IMR-90 (cell line): Measurements from ENCODE around the gene ZBTB46. TPM values are rescaled to one million over a fixed set of nuclear protein-coding genes. Genes with fewer than 3 reads are reported as not detected.

ENCODE experiments used
- ATAC-seq: fragments of 200-7000 bp; cut with Tn5 transposase; 2 replicates; pipeline ENCODE4 v1.9.1; 2020; ENCODE audit warnings: low read depth, mild to moderate bottlenecking, moderate library complexity
- BruUV-seq: library from RNA; stranded (reverse); fragments of 400-500 nt; replicated peaks from 2 replicates; lab custom pipeline; 2021; lab: Mats Ljungman, UMichigan
- CTCF ChIA-PET: fragments of 300-600 bp; formaldehyde crosslinking; extraction: SDS; loops from one replicate; lab custom pipeline; 2021; ENCODE audit warnings: antibody characterized with exemption; lab: Yijun Ruan, JAX
- POLR2A ChIA-PET: fragments of 300-600 bp; sonication (Branson Sonifier 250); formaldehyde crosslinking; loops from one replicate; lab custom pipeline; 2022; ENCODE audit warnings: antibody characterized with exemption; ENCODE audit not compliant: unreplicated experiment; lab: Charles Lee
- DNase-seq: peaks from one replicate; pipeline ENCODE4 v3.0.0; 2013
- H2AFZ ChIP-seq: replicated peaks from 2 replicates; pipeline ENCODE3; 2013; ENCODE audit warnings: low read length, mild to moderate bottlenecking; ENCODE audit not compliant: poor library complexity
- H2AK5ac ChIP-seq: 2 replicates; pipeline ENCODE4 v1.6.1; 2013; ENCODE audit warnings: low read depth, low read length, inconsistent platforms
- H2AK9ac ChIP-seq: replicated peaks from 2 replicates; pipeline ENCODE3; 2013; ENCODE audit warnings: mild to moderate bottlenecking, low read depth, low read length, moderate library complexity; ENCODE audit not compliant: poor library complexity
- H2BK120ac ChIP-seq: 2 replicates; pipeline ENCODE4 v1.6.1; 2013; ENCODE audit warnings: low read depth, low read length, inconsistent platforms
- H2BK15ac ChIP-seq: 3 replicates; pipeline ENCODE4 v1.6.1; 2013; ENCODE audit warnings: low read depth, low read length, inconsistent platforms
- H2BK20ac ChIP-seq: 2 replicates; pipeline ENCODE4 v1.6.1; 2013; ENCODE audit warnings: low read depth, mild to moderate bottlenecking, inconsistent platforms, low read length, moderate library complexity
- H2BK5ac ChIP-seq: 2 replicates; pipeline ENCODE4 v1.6.1; 2013; ENCODE audit warnings: mild to moderate bottlenecking, low read depth, low read length, inconsistent platforms; ENCODE audit not compliant: poor library complexity, severe bottlenecking
- H3K14ac ChIP-seq: replicated peaks from 2 replicates; pipeline ENCODE4 v1.6.1; 2013; ENCODE audit warnings: low read depth, low read length, inconsistent platforms
- H3K18ac ChIP-seq: 2 replicates; pipeline ENCODE4 v1.6.1; 2013; ENCODE audit warnings: low read depth, low read length, control low read depth
- H3K23ac ChIP-seq: 2 replicates; pipeline ENCODE4 v1.6.1; 2013; ENCODE audit warnings: low read depth, low read length, inconsistent platforms
- H3K27ac ChIP-seq: 2 replicates; pipeline ENCODE4 v1.5.1; 2013; ENCODE audit warnings: mild to moderate bottlenecking, control low read depth, low read length; ENCODE audit not compliant: insufficient read depth
- H3K27me3 ChIP-seq: 2 replicates; pipeline ENCODE4 v1.6.1; 2013; ENCODE audit warnings: low read length; ENCODE audit not compliant: control insufficient read depth, insufficient read depth
- H3K36me3 ChIP-seq: 2 replicates; pipeline ENCODE4 v1.6.1; 2013; ENCODE audit warnings: low read length, mixed read lengths; ENCODE audit not compliant: control insufficient read depth, insufficient read depth
- H3K4ac ChIP-seq: 2 replicates; pipeline ENCODE4 v1.6.1; 2013; ENCODE audit warnings: low read depth, low read length, inconsistent platforms
- H3K4me1 ChIP-seq: 2 replicates; pipeline ENCODE4 v1.6.1; 2013; ENCODE audit warnings: low read length, mixed read lengths; ENCODE audit not compliant: control insufficient read depth, insufficient read depth
- H3K4me2 ChIP-seq: 2 replicates; pipeline ENCODE4 v1.6.1; 2013; ENCODE audit warnings: low read depth, mild to moderate bottlenecking, control low read depth, low read length, moderate library complexity
- H3K4me3 ChIP-seq: 2 replicates; pipeline ENCODE4 v1.5.1; 2013; ENCODE audit warnings: low read depth, mild to moderate bottlenecking, control low read depth, low read length, moderate library complexity; ENCODE audit not compliant: insufficient read depth
- H3K56ac ChIP-seq: 2 replicates; pipeline ENCODE4 v1.6.1; 2013; ENCODE audit warnings: low read length, inconsistent platforms; ENCODE audit not compliant: insufficient read depth; ENCODE audit errors: extremely low read depth
- H3K79me1 ChIP-seq, 2 experiments: 2 replicates each; pipeline ENCODE4 v1.6.1; 2013; ENCODE audit warnings: low read length in 2 of 2, inconsistent platforms in 1 of 2, low read depth in 1 of 2
- H3K9ac ChIP-seq: 2 replicates; pipeline ENCODE4 v1.6.1; 2013; ENCODE audit warnings: low read depth, low read length, control low read depth
- H3K9me1 ChIP-seq: 2 replicates; pipeline ENCODE4 v1.6.1; 2013; ENCODE audit warnings: low read length, inconsistent platforms; ENCODE audit not compliant: insufficient read depth
- H3K9me3 ChIP-seq: 2 replicates; pipeline ENCODE4 v1.6.1; 2013; ENCODE audit warnings: low read length; ENCODE audit not compliant: control insufficient read depth, insufficient read depth
- H4K20me1 ChIP-seq: 2 replicates; pipeline ENCODE4 v1.6.1; 2013; ENCODE audit warnings: low read length, inconsistent platforms; ENCODE audit not compliant: insufficient read depth
- H4K5ac ChIP-seq: 2 replicates; pipeline ENCODE4 v1.6.1; 2013; ENCODE audit warnings: mild to moderate bottlenecking, low read depth, low read length, control low read depth
- H4K8ac ChIP-seq, 2 experiments: 2 replicates each; pipeline ENCODE4 v1.6.1; 2013; ENCODE audit warnings: low read depth in 2 of 2, low read length in 2 of 2, control low read depth in 1 of 2, inconsistent platforms in 1 of 2
- H4K91ac ChIP-seq: 2 replicates; pipeline ENCODE4 v1.6.1; 2013; ENCODE audit warnings: low read depth, low read length, inconsistent platforms; ENCODE audit not compliant: insufficient read depth
- BHLHE40 ChIP-seq: fragments of 150-350 bp; IDR thresholded peaks from 2 replicates; pipeline ENCODE4 v1.6.1; 2016; ENCODE audit warnings: mild to moderate bottlenecking, low read depth, low read length
- FOS ChIP-seq: fragments of 150-350 bp; IDR thresholded peaks from 2 replicates; pipeline ENCODE4 v1.6.1; 2016; ENCODE audit warnings: low read depth, low read length
- MAFK ChIP-seq: IDR thresholded peaks from 2 replicates; pipeline ENCODE4 v1.6.1; 2012; ENCODE audit warnings: low read depth, low read length, improper control_type of control experiment
- MAZ ChIP-seq: IDR thresholded peaks from 2 replicates; pipeline ENCODE4 v1.6.1; 2012; ENCODE audit warnings: low read depth, mild to moderate bottlenecking, low read length, improper control_type of control experiment, moderate library complexity, borderline replicate concordance
- MXI1 ChIP-seq: IDR thresholded peaks from 2 replicates; pipeline ENCODE4 v1.6.1; 2012; ENCODE audit warnings: low read depth, mild to moderate bottlenecking, low read length, moderate library complexity, borderline replicate concordance
- NFE2L2 ChIP-seq: fragments of 150-350 bp; IDR thresholded peaks from 2 replicates; pipeline ENCODE4 v1.6.1; 2016; ENCODE audit warnings: low read depth, mild to moderate bottlenecking, low read length
- POLR2A ChIP-seq: IDR thresholded peaks from 2 replicates; pipeline ENCODE4 v1.6.1; 2012; ENCODE audit warnings: mild to moderate bottlenecking, low read depth, low read length
- RCOR1 ChIP-seq: IDR thresholded peaks from 2 replicates; pipeline ENCODE4 v1.6.1; 2012; ENCODE audit warnings: mild to moderate bottlenecking, low read length, improper control_type of control experiment; ENCODE audit not compliant: insufficient replicate concordance
- WGBS, 2 experiments: methylation state at CpG; one replicate each; pipeline versions ENCODE4 v1.1.5 to v1.1.7; 2013; ENCODE audit warnings: missing lambda C conversion rate in 2 of 2; ENCODE audit not compliant: insufficient read length in 1 of 2; ENCODE audit errors: extremely low coverage in 2 of 2; 5-methylcytosine and 5-hydroxymethylcytosine counted together
- dilution Hi-C: fragments of 300-500 bp; cut with HindIII; formaldehyde crosslinking; loops from one replicate; pipeline ENCODE4 v1.14.3; 2018; ENCODE audit warnings: low sequenced_read_pairs; ENCODE audit not compliant: unreplicated experiment
- in situ Hi-C: fragments of 300-500 bp; cut with MboI; formaldehyde crosslinking; loops from 3 replicates; pipeline ENCODE4 v1.14.3; 2019; ENCODE audit warnings: low sequenced_read_pairs, inconsistent platforms, mixed read lengths
- intact Hi-C: fragments of 100-400 bp; cut with micrococcal nuclease; formaldehyde crosslinking; loops from 2 replicates; pipeline ENCODE4 v1.10.0; 2022
- polyA plus RNA-seq, 3 experiments: library from polyadenylated mRNA; depleted of rRNA; stranded (reverse); fragments of >200 nt; gene quantifications; 2 replicates each; pipeline ENCODE4 v1.2.3, GENCODE V29; 2012; ENCODE audit warnings: low replicate concordance in 1 of 3
- total RNA-seq: library from RNA; depleted of rRNA; stranded (reverse); fragments of >200 nt; gene quantifications from 2 replicates; pipeline ENCODE4 v1.2.3, GENCODE V29; 2012
- TF ChIP-seq, protein P1 (sequence below): fragments of 150-350 bp; IDR thresholded peaks from 2 replicates; pipeline ENCODE4 v1.6.1; 2017; ENCODE audit warnings: mild to moderate bottlenecking, antibody characterized with exemption, low read length, low read depth

The ZBTB46 gene
- total and polyA plus RNA-seq, 2 of the 4 experiments (the other 2 are of a cell fraction), result 4.2 to 14.9 TPM

DNA sequence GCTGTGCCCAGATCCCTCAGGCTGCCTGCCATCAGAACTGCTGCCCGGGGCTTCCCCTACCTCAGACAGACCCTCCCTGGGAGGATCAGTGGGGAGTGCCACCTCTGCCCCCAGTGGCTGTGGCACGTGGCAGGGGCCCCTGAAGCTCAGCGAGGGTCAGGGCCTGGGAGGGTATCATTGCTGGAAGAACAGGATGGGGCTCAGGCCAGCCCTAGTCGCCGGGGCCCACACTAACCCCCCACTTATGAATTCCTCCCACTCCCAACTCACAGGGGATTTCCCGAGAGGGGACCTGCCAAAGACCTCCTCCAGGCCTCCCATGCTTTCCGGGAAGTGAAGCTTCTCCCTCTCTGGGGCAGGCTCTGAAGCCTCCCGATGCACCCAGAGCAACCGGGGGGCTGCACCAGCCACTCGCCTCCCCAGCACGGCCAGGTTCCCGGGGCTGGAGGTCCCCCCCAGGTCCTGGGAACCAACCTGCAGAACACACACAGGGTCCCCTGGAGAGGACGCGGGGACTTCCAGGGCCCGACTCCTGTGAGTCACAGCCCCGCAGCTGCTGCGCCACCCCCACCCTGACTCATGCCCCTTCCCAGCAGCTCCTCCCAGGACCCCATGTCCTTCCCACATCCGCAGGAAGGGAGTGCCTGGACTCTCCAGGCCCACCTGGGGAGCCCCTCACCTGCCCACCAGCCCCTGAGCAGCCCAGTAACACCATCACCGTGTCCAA lies 132.2 kb downstream of the ZBTB46 start:
- Histone ChIP-seq H3K4me2 (peak overlapping the region; percentile 68), H3K14ac (peak overlapping the region; percentile 81; the same call in 1 of the 2 replicates), H3K9me1 (no peaks in the 10 kb centered on the region), H2BK20ac (peak overlapping the region; percentile 82), H2AK9ac (peak overlapping the region; percentile 88), H2AK5ac (peak overlapping the region; percentile 78), H3K9me3 (no peaks in the 10 kb centered on the region), H2BK5ac (peak overlapping the region; percentile 98), H3K9ac (peak overlapping the region; percentile 56), H3K79me1 (peaks cover 11 to 58% of the 10 kb centered on the region in 2 experiments; a peak in 3 of 4 replicates), H2AFZ (peak overlapping the region; percentile 73), H3K4me1 (peaks cover 22% of the 10 kb centered on the region), H3K27ac (peak overlapping the region; percentile 76), H4K8ac (peak overlapping the region; percentile 91 to 92), H4K20me1 (no peaks in the 10 kb centered on the region), H3K23ac (peak overlapping the region; percentile 68), H3K36me3 (peaks cover 12% of the 10 kb centered on the region; the same call in 1 of the 2 replicates), H3K27me3 (no peaks in the 10 kb centered on the region), H3K18ac (peak overlapping the region; percentile 82), H3K4ac (peak overlapping the region; percentile 96), H2BK15ac (peak overlapping the region; percentile 75; the same call in 1 of the 3 replicates), H2BK120ac (peak overlapping the region; percentile 85), H3K56ac (peak overlapping the region; percentile 31), H3K4me3 (no peak overlapping the region), H4K91ac (peak overlapping the region; percentile 97), H4K5ac (peak overlapping the region; percentile 81)
- TF ChIP-seq, protein P1, sequence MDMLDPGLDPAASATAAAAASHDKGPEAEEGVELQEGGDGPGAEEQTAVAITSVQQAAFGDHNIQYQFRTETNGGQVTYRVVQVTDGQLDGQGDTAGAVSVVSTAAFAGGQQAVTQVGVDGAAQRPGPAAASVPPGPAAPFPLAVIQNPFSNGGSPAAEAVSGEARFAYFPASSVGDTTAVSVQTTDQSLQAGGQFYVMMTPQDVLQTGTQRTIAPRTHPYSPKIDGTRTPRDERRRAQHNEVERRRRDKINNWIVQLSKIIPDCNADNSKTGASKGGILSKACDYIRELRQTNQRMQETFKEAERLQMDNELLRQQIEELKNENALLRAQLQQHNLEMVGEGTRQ, result peak; percentile 32; the same call in 1 of the 2 replicates
- TF ChIP-seq MXI1 (no peak), FOS (peak; percentile 98), POLR2A (no peak; the same call in 1 of the 2 replicates), MAFK (no peak), RCOR1 (no peak), BHLHE40 (peak; percentile 59), MAZ (peak; percentile 83; the same call in 1 of the 2 replicates), NFE2L2 (peak; percentile 62; the same call in 1 of the 2 replicates)
- no TSS peak for BruUV-seq
- peak; percentile 94 for DNase-seq
- dilution Hi-C loops (no loop called here), in situ Hi-C loops (no loop called here), intact Hi-C loops (no loop called here)
- WGBS, 2 experiments, result no CpG with 5 or more reads among the region's 19 CpGs
- CTCF ChIA-PET, result interaction anchor here (1.5 kb wide), 1 partner anchor 9 kb away, joined by 8 read pairs; the partner anchor contains the start of genes ARFRP1 and ZGPAT
- POLR2A ChIA-PET, result interaction anchor here (0.6 to 1.6 kb wide), 3 partner anchors 9 to 179 kb away, joined by 3 to 5 read pairs (median 4); partner anchors contain the start of genes ARFRP1 and ZGPAT
- peak; percentile 84 for ATAC-seq
